GM23338 (cell line): ENCODE data around the gene FOXQ1. TPM values are rescaled to one million over a fixed set of nuclear protein-coding genes. Genes with fewer than 3 reads are reported as not detected.
"Not testable (repeated sequence)": the region's sequence is repeated elsewhere in the genome, so short reads cannot be mapped to it uniquely, and the experiment has no call there.

Experiments
- ATAC-seq: fragments of 200-7000 bp; cut with Tn5 transposase; 3 replicates; pipeline ENCODE4 v1.9.1; 2020
- DNase-seq: peaks from one replicate; pipeline ENCODE4 v3.0.0-alpha.2; 2015; ENCODE audit warnings: low spot score
- H2AFZ ChIP-seq: fragments of 200-600 bp; sonication (generic); 2 replicates; pipeline ENCODE4 v1.8.0; 2016; ENCODE audit warnings: antibody characterized with exemption, mild to moderate bottlenecking, moderate library complexity
- H3F3A ChIP-seq: fragments of 200-600 bp; sonication (generic); replicated peaks from 2 replicates; pipeline ENCODE4 v1.8.0; 2017; ENCODE audit warnings: antibody characterized with exemption, mixed run types, low read depth
- H3K27ac ChIP-seq: fragments of 200-600 bp; sonication (generic); 2 replicates; pipeline ENCODE4 v1.6.1; 2016; ENCODE audit warnings: low read depth
- H3K27me3 ChIP-seq: fragments of 200-600 bp; sonication (generic); 2 replicates; pipeline ENCODE4 v1.8.0; 2016; ENCODE audit warnings: mild to moderate bottlenecking, mixed run types, moderate library complexity; ENCODE audit not compliant: insufficient read depth
- H3K36me3 ChIP-seq: fragments of 200-600 bp; sonication (generic); 2 replicates; pipeline ENCODE4 v1.8.0; 2016; ENCODE audit warnings: mild to moderate bottlenecking; ENCODE audit not compliant: insufficient read depth
- H3K4me1 ChIP-seq: fragments of 200-600 bp; sonication (generic); 2 replicates; pipeline ENCODE4 v1.8.0; 2016; ENCODE audit warnings: mild to moderate bottlenecking, moderate library complexity; ENCODE audit not compliant: insufficient read depth
- H3K4me2 ChIP-seq: fragments of 200-600 bp; sonication (generic); 2 replicates; pipeline ENCODE4 v1.7.1; 2017; ENCODE audit warnings: mixed run types
- H3K4me3 ChIP-seq: fragments of 200-600 bp; sonication (generic); 2 replicates; pipeline ENCODE4 v1.6.1; 2016; ENCODE audit warnings: mixed run types
- H3K79me2 ChIP-seq: fragments of 200-600 bp; sonication (generic); replicated peaks from 2 replicates; pipeline ENCODE4 v1.8.0; 2017; ENCODE audit warnings: mild to moderate bottlenecking; ENCODE audit not compliant: insufficient read depth
- H3K9me2 ChIP-seq: fragments of 200-600 bp; sonication (generic); 2 replicates; pipeline ENCODE4 v1.8.0; 2017; ENCODE audit not compliant: insufficient read depth
- H4K20me1 ChIP-seq: fragments of 200-600 bp; sonication (generic); replicated peaks from 2 replicates; pipeline ENCODE4 v1.8.0; 2017; ENCODE audit warnings: mild to moderate bottlenecking; ENCODE audit not compliant: insufficient read depth
- H3K27ac Mint-ChIP-seq: 2 replicates; pipeline ENCODE4 v1.8.0; 2020; ENCODE audit warnings: inconsistent platforms, mild to moderate bottlenecking, moderate library complexity, mixed read lengths
- H3K27me3 Mint-ChIP-seq: 3 replicates; pipeline ENCODE4 v1.8.0; 2022; ENCODE audit warnings: low read depth, mild to moderate bottlenecking, moderate library complexity, mixed read lengths, inconsistent platforms; ENCODE audit not compliant: insufficient read depth, poor library complexity
- H3K36me3 Mint-ChIP-seq: 3 replicates; pipeline ENCODE4 v1.8.0; 2021; ENCODE audit warnings: low read depth, mild to moderate bottlenecking, inconsistent platforms, moderate library complexity, mixed read lengths
- H3K4me1 Mint-ChIP-seq: 3 replicates; pipeline ENCODE4 v1.8.0; 2020; ENCODE audit warnings: mild to moderate bottlenecking, inconsistent platforms, mixed read lengths
- H3K4me3 Mint-ChIP-seq: 3 replicates; pipeline ENCODE4 v1.8.0; 2021; ENCODE audit warnings: moderate library complexity, mild to moderate bottlenecking, inconsistent platforms, mixed read lengths
- H3K9me3 Mint-ChIP-seq: 3 replicates; pipeline ENCODE4 v1.8.0; 2020; ENCODE audit warnings: moderate library complexity, mild to moderate bottlenecking, inconsistent platforms, mixed read lengths
- CTCF ChIP-seq, 2 experiments: fragments of 200-600 bp in 1 of 2; sonication (generic) in 1 of 2; conservative IDR thresholded peaks; 2 replicates each; pipeline versions ENCODE4 v1.5.1 to v1.6.1; 2016 to 2017; ENCODE audit warnings: antibody characterized with exemption in 2 of 2, low read depth in 2 of 2, mild to moderate bottlenecking in 2 of 2, moderate library complexity in 1 of 2
- EZH2 ChIP-seq: fragments of 200-600 bp; sonication (generic); IDR thresholded peaks from one replicate; pipeline ENCODE4 v1.8.0; 2017; ENCODE audit warnings: antibody characterized with exemption, mild to moderate bottlenecking, low read depth; ENCODE audit not compliant: unreplicated experiment
- JUNB ChIP-seq: IDR thresholded peaks from one replicate; pipeline ENCODE4 v1.6.1; 2016; ENCODE audit warnings: antibody characterized with exemption; ENCODE audit not compliant: unreplicated experiment
- NANOG ChIP-seq: IDR thresholded peaks from 2 replicates; pipeline ENCODE4 v1.6.1; 2016; ENCODE audit warnings: antibody characterized with exemption, borderline replicate concordance
- POLR2AphosphoS5 ChIP-seq: IDR thresholded peaks from 2 replicates; pipeline ENCODE4 v1.6.1; 2016; ENCODE audit warnings: antibody characterized with exemption, low read depth
- STAT1 ChIP-seq: IDR thresholded peaks from one replicate; pipeline ENCODE4 v1.6.1; 2016; ENCODE audit warnings: antibody characterized with exemption; ENCODE audit not compliant: unreplicated experiment
- ZNF114 ChIP-seq: fragments of 250-450 bp; sonication (Bioruptor Pico); IDR thresholded peaks from 2 replicates; pipeline ENCODE4 v1.5.0; 2020; ENCODE audit warnings: mild to moderate bottlenecking, moderate library complexity
- ZNF331 ChIP-seq: fragments of 250-450 bp; sonication (Bioruptor Pico); IDR thresholded peaks from 2 replicates; pipeline ENCODE4 v1.5.0; 2020; ENCODE audit warnings: low read depth, mild to moderate bottlenecking, moderate library complexity
- ZNF462 ChIP-seq: fragments of 250-450 bp; sonication (Bioruptor Pico); IDR thresholded peaks from 2 replicates; pipeline ENCODE4 v1.5.0; 2020; ENCODE audit warnings: mild to moderate bottlenecking, moderate library complexity
- polyA plus RNA-seq: library from polyadenylated mRNA; unstranded; fragments of >200 nt; fragmentation: Nextera tagmentation; extraction: Ambion mirVana; gene quantifications from 2 replicates; pipeline ENCODE4 v1.2.1, GENCODE V29; 2016
- total RNA-seq: library from RNA; depleted of rRNA; stranded (reverse); fragments of >200 nt; shearing (Covaris generic); gene quantifications from 2 replicates; pipeline ENCODE4 v1.2.3, GENCODE V29; 2014
- TF ChIP-seq, protein P1 (sequence below): IDR thresholded peaks from one replicate; pipeline ENCODE4 v1.6.1; 2018; ENCODE audit warnings: antibody characterized with exemption; ENCODE audit not compliant: unreplicated experiment

The FOXQ1 gene
- total and polyA plus RNA-seq, 2 experiments from 2014 or later = not detected

- Mint-ChIP-seq H3K27me3 (peaks cover 44% of the 10 kb centered on the region), H3K9me3 (peaks cover 18% of the 10 kb centered on the region)
- peaks cover 31% of the 10 kb centered on the region for H3K27me3 ChIP-seq
- H2AFZ ChIP-seq, ATAC-seq, H3K79me2 ChIP-seq, H3K36me3 ChIP-seq, H3K4me2 ChIP-seq, H3K27ac Mint-ChIP-seq, H3K4me1 Mint-ChIP-seq, H3F3A ChIP-seq, H3K9me2 ChIP-seq, H3K36me3 Mint-ChIP-seq, H3K4me3 Mint-ChIP-seq, H3K27ac ChIP-seq, H3K4me3 ChIP-seq, DNase-seq: not testable (repeated sequence)
- peaks cover 20% of the 10 kb centered on the region for H4K20me1 ChIP-seq
- peaks cover 14% of the 10 kb centered on the region for H3K4me1 ChIP-seq
These were observed 6.7 kb downstream of the FOXQ1 start for GRCh38 chr6:1318584-1318983.

GRCh38 chr6:1321738-1322137 lies 9.8 kb downstream of the FOXQ1 start:
- Histone ChIP-seq H3K4me1 (0 out of 2 replicates have a peak, but pooled peaks cover 4% of the 10 kb centered on the region), H3K36me3 (no peaks in the 10 kb centered on the region), H3K79me2 (no peaks in the 10 kb centered on the region), H2AFZ (no peak overlapping the region), H3K27me3 (no peaks in the 10 kb centered on the region), H4K20me1 (no peaks in the 10 kb centered on the region), H3K4me3 (no peak overlapping the region), H3F3A (no peaks in the 10 kb centered on the region), H3K9me2 (no peaks in the 10 kb centered on the region), H3K4me2 (no peak overlapping the region), H3K27ac (no peak overlapping the region)
- Mint-ChIP-seq H3K27me3 (peaks cover 14% of the 10 kb centered on the region), H3K27ac (no peak overlapping the region), H3K4me3 (no peak overlapping the region), H3K36me3 (0 out of 3 replicates have a peak, but pooled peaks cover 8% of the 10 kb centered on the region), H3K4me1 (0 out of 3 replicates have a peak, but pooled peaks cover 2% of the 10 kb centered on the region), H3K9me3 (peaks cover 11% of the 10 kb centered on the region)
- DNase-seq (no peak), ATAC-seq (no peak)
- no peak for TF ChIP-seq NANOG
- TF ChIP-seq CTCF (conservative IDR thresholded peaks at IDR 0.05; ENCODE audit: low read depth in 2 of 2) = no peak
- TF ChIP-seq JUNB = no peak
- TF ChIP-seq STAT1 = no peak
- TF ChIP-seq ZNF462 (CRISPR knock-in tag) = no peak
- TF ChIP-seq, protein P1, sequence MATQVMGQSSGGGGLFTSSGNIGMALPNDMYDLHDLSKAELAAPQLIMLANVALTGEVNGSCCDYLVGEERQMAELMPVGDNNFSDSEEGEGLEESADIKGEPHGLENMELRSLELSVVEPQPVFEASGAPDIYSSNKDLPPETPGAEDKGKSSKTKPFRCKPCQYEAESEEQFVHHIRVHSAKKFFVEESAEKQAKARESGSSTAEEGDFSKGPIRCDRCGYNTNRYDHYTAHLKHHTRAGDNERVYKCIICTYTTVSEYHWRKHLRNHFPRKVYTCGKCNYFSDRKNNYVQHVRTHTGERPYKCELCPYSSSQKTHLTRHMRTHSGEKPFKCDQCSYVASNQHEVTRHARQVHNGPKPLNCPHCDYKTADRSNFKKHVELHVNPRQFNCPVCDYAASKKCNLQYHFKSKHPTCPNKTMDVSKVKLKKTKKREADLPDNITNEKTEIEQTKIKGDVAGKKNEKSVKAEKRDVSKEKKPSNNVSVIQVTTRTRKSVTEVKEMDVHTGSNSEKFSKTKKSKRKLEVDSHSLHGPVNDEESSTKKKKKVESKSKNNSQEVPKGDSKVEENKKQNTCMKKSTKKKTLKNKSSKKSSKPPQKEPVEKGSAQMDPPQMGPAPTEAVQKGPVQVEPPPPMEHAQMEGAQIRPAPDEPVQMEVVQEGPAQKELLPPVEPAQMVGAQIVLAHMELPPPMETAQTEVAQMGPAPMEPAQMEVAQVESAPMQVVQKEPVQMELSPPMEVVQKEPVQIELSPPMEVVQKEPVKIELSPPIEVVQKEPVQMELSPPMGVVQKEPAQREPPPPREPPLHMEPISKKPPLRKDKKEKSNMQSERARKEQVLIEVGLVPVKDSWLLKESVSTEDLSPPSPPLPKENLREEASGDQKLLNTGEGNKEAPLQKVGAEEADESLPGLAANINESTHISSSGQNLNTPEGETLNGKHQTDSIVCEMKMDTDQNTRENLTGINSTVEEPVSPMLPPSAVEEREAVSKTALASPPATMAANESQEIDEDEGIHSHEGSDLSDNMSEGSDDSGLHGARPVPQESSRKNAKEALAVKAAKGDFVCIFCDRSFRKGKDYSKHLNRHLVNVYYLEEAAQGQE = no peak
- TF ChIP-seq EZH2 = no peak
- TF ChIP-seq ZNF114 (CRISPR knock-in tag) = no peak
- TF ChIP-seq ZNF331 = no peak
- no peak for TF ChIP-seq POLR2AphosphoS5
